GDM1 (cell line): ENCODE results near the gene POLR3GL.
"Not testable (repeated sequence)": the region's sequence is repeated elsewhere in the genome, so short reads cannot be mapped to it uniquely, and the experiment has no call there.

Source experiments
- DNase-seq: peaks from one replicate; lab custom pipeline; 2025; lab: John Stamatoyannopoulos, UW

POLR3GL gene

GRCh38 chr1:145964328-145965118, at the start of gene POLR3GL, which contains the start of gene ANKRD34A:
TSS of gene POLR3GL (plus strand) at chr1:145964690. CDS start at chr1:145974866, 10,176 bp downstream.
TSS of gene ANKRD34A (minus strand) at chr1:145964575. CDS start at chr1:145961759, 2,816 bp downstream.
- peak; percentile 84 for DNase-seq

- no peak for DNase-seq
Measured at GRCh38 chr1:145916745-145917144, 47.7 kb upstream of the POLR3GL start.

- no peak for DNase-seq
Measured at GRCh38 chr1:145917595-145917994, 46.9 kb upstream of the POLR3GL start.

GRCh38 chr1:145918144-145918991, 46.1 kb upstream of the POLR3GL start, which contains the start of gene PEX11B:
TSS of gene PEX11B (minus strand) at chr1:145918717. CDS start at chr1:145918688, 29 bp downstream.
- DNase-seq: peak; percentile 94

GRCh38 chr1:145918992-145919939, 45.2 kb upstream of the POLR3GL start:
- DNase-seq: no peak

GRCh38 chr1:145920297-145920696, 44.2 kb upstream of the POLR3GL start:
- DNase-seq: not testable (repeated sequence)

GRCh38 chr1:145922266-145922665, 42.2 kb upstream of the POLR3GL start:
- DNase-seq: no peak

- no peak for DNase-seq
Measured at GRCh38 chr1:145926686-145927062, 37.8 kb upstream of the POLR3GL start.

- peak; percentile 97 for DNase-seq
Measured at GRCh38 chr1:145927063-145927886, 37.2 kb upstream of the POLR3GL start, which contains the start of gene RBM8A. TSS of gene RBM8A (minus strand) at chr1:145927484. CDS start at chr1:145927426, 58 bp downstream.

- no peak for DNase-seq
Measured at GRCh38 chr1:145927916-145928643, 36.4 kb upstream of the POLR3GL start.

- DNase-seq: peak; percentile 29
Measured at GRCh38 chr1:145932522-145933009, 31.9 kb upstream of the POLR3GL start.

- DNase-seq: no peak
Measured at GRCh38 chr1:145935708-145936107, 28.8 kb upstream of the POLR3GL start.

GRCh38 chr1:145936247-145936646, 28.2 kb upstream of the POLR3GL start:
- no peak for DNase-seq

GRCh38 chr1:145937436-145937835, 27.1 kb upstream of the POLR3GL start:
- no peak for DNase-seq

GRCh38 chr1:145942405-145942804, 22.1 kb upstream of the POLR3GL start:
- DNase-seq: no peak

GRCh38 chr1:145942871-145943270, 21.6 kb upstream of the POLR3GL start:
- no peak for DNase-seq

GRCh38 chr1:145944532-145944931, 20.0 kb upstream of the POLR3GL start:
- DNase-seq: no peak

GRCh38 chr1:145946477-145946986, 18.0 kb upstream of the POLR3GL start:
- no peak for DNase-seq

GRCh38 chr1:145947551-145947950, 16.9 kb upstream of the POLR3GL start:
- no peak for DNase-seq
